Kidney (tissue), 14 donors: Measurements from ENCODE around the gene MAML2. TPM values are rescaled to one million over a fixed set of nuclear protein-coding genes. Genes with fewer than 3 reads are reported as not detected.

Source experiments
- DNase-seq, 5 donors: peaks; one replicate each; pipeline ENCODE4 v3.0.0-alpha.2; 2013 to 2020
- FAIRE-seq: peaks from 2 replicates; lab custom pipeline; 2012; peaks lifted over from hg19 to GRCh38; lab: Jason Lieb, UNC
- H3K27ac ChIP-seq, 2 donors: one replicate each; pipeline ENCODE4 v1.7.0; 2013; ENCODE audit warnings: low read depth in 2 of 2, low read length in 2 of 2, inconsistent platforms in 1 of 2
- H3K27me3 ChIP-seq: one replicate; pipeline ENCODE4 v1.7.1; 2013; ENCODE audit warnings: low read length, inconsistent platforms; ENCODE audit not compliant: control insufficient read depth, insufficient read depth
- H3K36me3 ChIP-seq, 3 donors: one replicate each; pipeline versions ENCODE4 v1.7.0 to v1.7.1; 2013; ENCODE audit warnings: low read length in 3 of 3, control low read depth in 1 of 3, inconsistent platforms in 1 of 3; ENCODE audit not compliant: insufficient read depth in 3 of 3, control insufficient read depth in 2 of 3
- H3K4me1 ChIP-seq, 3 donors: one replicate each; pipeline versions ENCODE4 v1.7.0 to v1.7.1; 2013; ENCODE audit warnings: low read length in 3 of 3, inconsistent platforms in 1 of 3, low read depth in 1 of 3; ENCODE audit not compliant: control insufficient read depth in 2 of 3, insufficient read depth in 2 of 3
- H3K4me3 ChIP-seq, 3 donors: one replicate each; pipeline versions ENCODE4 v1.7.0 to v1.8.1; 2013; ENCODE audit warnings: low read length in 3 of 3, control low read depth in 1 of 3, inconsistent platforms in 1 of 3
- H3K9ac ChIP-seq, 3 donors: one replicate each; pipeline versions ENCODE4 v1.7.0 to v1.7.1; 2013; ENCODE audit warnings: low read length in 3 of 3, control low read depth in 1 of 3, inconsistent platforms in 1 of 3
- H3K9me3 ChIP-seq, 3 donors: one replicate each; pipeline versions ENCODE4 v1.7.0 to v1.7.1; 2013; ENCODE audit warnings: low read length in 3 of 3, control low read depth in 1 of 3, inconsistent platforms in 1 of 3; ENCODE audit not compliant: control insufficient read depth in 2 of 3, insufficient read depth in 1 of 3
- CTCF ChIP-seq: IDR thresholded peaks from 3 replicates; pipeline ENCODE4 v1.5.1; 2012; ENCODE audit warnings: mild to moderate bottlenecking, moderate library complexity, borderline replicate concordance; ENCODE audit not compliant: insufficient read depth; ENCODE audit errors: extremely low read depth
- intact Hi-C: fragments of 100-400 bp; cut with DNase I; formaldehyde crosslinking; loops from one replicate; pipeline ENCODE4 v1.11.1; 2022
- polyA plus RNA-seq: library from polyadenylated mRNA; stranded (reverse); fragments of 350-450 nt; fragmentation: Illumina TruSeq; extraction: RNeasy Lipid Tissue Mini Kit (QIAGEN cat#74804); gene quantifications from one replicate; pipeline ENCODE4 v1.2.3, GENCODE V29; 2014; ENCODE audit warnings: low read depth, low replicate concordance; ENCODE audit not compliant: insufficient read depth
- total RNA-seq: library from RNA; stranded (reverse); fragmentation: NEBNext Ultra II Directional; extraction: Animal tissue kit (Norgen Biotek cat#: 25700); gene quantifications from one replicate; pipeline ENCODE4 v1.2.1, GENCODE V29; 2021
- donor health status: control.
- donor health status: control.
- donor health status: control.
- donor health status: control.
- donor health status: control.
- donor health status: DM: yes; HTN: yes; CAD: no.
- donor health status: Normal renal cell carcinoma (clear cell type).

Gene MAML2
- total and polyA plus RNA-seq, 2 donors from 2014 or later: 4.9 to 32.3 TPM

GRCh38 chr11:96389720-96390487 is 46.9 kb upstream of the MAML2 start, which contains the start of the genes CCDC82 and JRKL:
CCDC82 (minus strand) TSS chr11:96389912; CDS start chr11:96384747, 5,165 bp downstream.
JRKL (plus strand) TSS chr11:96390013; CDS start chr11:96390650, 637 bp downstream.
- no peak for FAIRE-seq
- peak; percentile 99 for DNase-seq

GRCh38 chr11:96388891-96389719 is 46.1 kb upstream of the MAML2 start:
- intact Hi-C loops: no loop called here
- no peaks in the 10 kb centered on the region for H3K27me3 ChIP-seq
- peaks cover 0 to 5% (median 3%) of the 10 kb centered on the region in 3 donors for H3K4me1 ChIP-seq
- H3K36me3 ChIP-seq: no peaks in the 10 kb centered on the region
- H3K9ac ChIP-seq: peak overlapping the region; percentile 28 to 85 (median 76)
- H3K27ac ChIP-seq: peak overlapping the region; percentile 45 to 52
- FAIRE-seq (no peak), DNase-seq (peak in 2 of 5 donors; percentile 87 to 93)
- peak overlapping the region; percentile 91 to 93 (median 92) for H3K4me3 ChIP-seq
- H3K9me3 ChIP-seq: no peaks in the 10 kb centered on the region
- TF ChIP-seq CTCF: no peak

More at GRCh38 chr11:96389720-96390487, 46.9 kb upstream of the MAML2 start, which contains the start of the genes CCDC82 and JRKL:
- TF ChIP-seq CTCF: no peak
- peaks cover 0 to 5% (median 3%) of the 10 kb centered on the region in 3 donors for H3K4me1 ChIP-seq
- H3K27ac ChIP-seq: peak within 1 kb of the TSS; percentile 81 to 92
- H3K9me3 ChIP-seq: no peaks in the 10 kb centered on the region
- peak within 1 kb of the TSS; percentile 91 to 93 (median 92) for H3K4me3 ChIP-seq
- no peaks in the 10 kb centered on the region for H3K36me3 ChIP-seq
- intact Hi-C loops: no loop called here
- no peaks in the 10 kb centered on the region for H3K27me3 ChIP-seq
- H3K9ac ChIP-seq: peak within 1 kb of the TSS; percentile 76 to 85 (median 81)

GRCh38 chr11:96385187-96385586 is 42.2 kb upstream of the MAML2 start:
- DNase-seq (no peak), FAIRE-seq (no peak)
- no peaks in the 10 kb centered on the region for H3K9me3 ChIP-seq
- no peak overlapping the region for H3K9ac ChIP-seq
- peaks cover 0 to 5% (median 0%) of the 10 kb centered on the region in 3 donors for H3K4me1 ChIP-seq
- no peaks in the 10 kb centered on the region for H3K27me3 ChIP-seq
- peaks cover 0 to 2% (median 0%) of the 10 kb centered on the region in 3 donors for H3K36me3 ChIP-seq
- no peak for TF ChIP-seq CTCF
- H3K27ac ChIP-seq: no peak overlapping the region
- intact Hi-C loops: no loop called here
- no peak overlapping the region for H3K4me3 ChIP-seq
